Measurements from ENCODE around the gene GRIK3.

Gene GRIK3

GRCh38 chr1:36966242-36966641, 68.1 kb downstream of the GRIK3 start:
- H3K4me2 ChIP-seq (ENCODE audit: low read length), result no peak overlapping the region
- H3K27me3 ChIP-seq (ENCODE audit: control insufficient read depth, low read length), result no peaks in the 10 kb centered on the region
- no peaks in the 10 kb centered on the region for H3K36me3 ChIP-seq (ENCODE audit: control insufficient read depth, low read length)
- no peak for TF ChIP-seq CTCF (IDR thresholded peaks at IDR 0.05; ENCODE audit: low read depth, low read length, poor library complexity, severe bottlenecking)
- no peak for TF ChIP-seq EZH2phosphoT487 (IDR thresholded peaks at IDR 0.05; ENCODE audit: borderline replicate concordance, low read length)
- no peaks in the 10 kb centered on the region for H3F3A ChIP-seq (ENCODE audit: control insufficient read depth, insufficient read depth)
- H4K20me1 ChIP-seq (ENCODE audit: control insufficient read depth, insufficient read depth, low read depth, low read length), result no peaks in the 10 kb centered on the region
- H3K27ac ChIP-seq (ENCODE audit: low read depth, low read length), result no peak overlapping the region
- no peaks in the 10 kb centered on the region for H3K9me3 ChIP-seq (ENCODE audit: control insufficient read depth, insufficient read depth, low read length)
- no peaks in the 10 kb centered on the region for H3K79me2 ChIP-seq (ENCODE audit: control insufficient read depth, low read length)
- no peaks in the 10 kb centered on the region; the same call in 1 of the 2 replicates for H3K4me1 ChIP-seq (ENCODE audit: control insufficient read depth, low read length)
- no peaks in the 10 kb centered on the region for H3K9me2 ChIP-seq (replicated peaks; ENCODE audit: control insufficient read depth, low read length)
- H3K4me3 ChIP-seq (ENCODE audit: low read length), result no peak overlapping the region

GRCh38 chr1:36965275-36966159, 68.8 kb downstream of the GRIK3 start:
- Histone ChIP-seq H3K9me3 (ENCODE audit: control insufficient read depth, insufficient read depth, low read length) (no peaks in the 10 kb centered on the region), H3K4me1 (ENCODE audit: control insufficient read depth, low read length) (no peaks in the 10 kb centered on the region; the same call in 1 of the 2 replicates), H3K79me2 (ENCODE audit: control insufficient read depth, low read length) (no peaks in the 10 kb centered on the region), H3K27ac (ENCODE audit: low read depth, low read length) (no peak overlapping the region), H3K36me3 (ENCODE audit: control insufficient read depth, low read length) (no peaks in the 10 kb centered on the region), H3F3A (ENCODE audit: control insufficient read depth, insufficient read depth) (no peaks in the 10 kb centered on the region), H3K4me2 (ENCODE audit: low read length) (no peak overlapping the region), H3K4me3 (ENCODE audit: low read length) (no peak overlapping the region), H3K9me2 (replicated peaks; ENCODE audit: control insufficient read depth, low read length) (no peaks in the 10 kb centered on the region), H3K27me3 (ENCODE audit: control insufficient read depth, low read length) (no peaks in the 10 kb centered on the region), H4K20me1 (ENCODE audit: control insufficient read depth, insufficient read depth, low read depth, low read length) (no peaks in the 10 kb centered on the region)
- TF ChIP-seq EZH2phosphoT487 (IDR thresholded peaks at IDR 0.05; ENCODE audit: borderline replicate concordance, low read length) (no peak), CTCF (IDR thresholded peaks at IDR 0.05; ENCODE audit: low read depth, low read length, poor library complexity, severe bottlenecking) (no peak)

DNA sequence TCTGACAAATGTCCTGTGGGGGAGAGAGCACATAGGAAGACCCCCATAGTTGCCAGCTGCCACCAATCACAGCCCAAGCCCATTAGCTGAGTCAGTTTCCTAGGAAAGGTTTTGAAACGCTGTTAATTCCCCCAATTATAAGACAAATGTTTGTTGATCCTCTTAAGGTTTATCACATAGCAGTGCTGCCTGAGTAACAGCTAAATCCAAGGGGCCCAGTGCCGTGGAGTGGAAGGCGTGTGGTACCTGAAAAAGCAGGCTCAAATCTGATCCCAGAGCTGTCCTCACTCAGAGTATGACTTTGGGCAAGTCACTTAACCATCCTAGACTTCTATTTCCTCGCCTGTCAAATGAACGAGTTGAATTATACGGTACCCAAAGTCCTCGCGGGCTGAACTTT, 69.5 kb downstream of the GRIK3 start:
- no peaks in the 10 kb centered on the region for H3K79me2 ChIP-seq (ENCODE audit: control insufficient read depth, low read length)
- no peaks in the 10 kb centered on the region for H3K9me2 ChIP-seq (replicated peaks; ENCODE audit: control insufficient read depth, low read length)
- H3F3A ChIP-seq (ENCODE audit: control insufficient read depth, insufficient read depth), result no peaks in the 10 kb centered on the region
- H4K20me1 ChIP-seq (ENCODE audit: control insufficient read depth, insufficient read depth, low read depth, low read length), result no peaks in the 10 kb centered on the region
- no peaks in the 10 kb centered on the region for H3K9me3 ChIP-seq (ENCODE audit: control insufficient read depth, insufficient read depth, low read length)
- no peak for TF ChIP-seq EZH2phosphoT487 (IDR thresholded peaks at IDR 0.05; ENCODE audit: borderline replicate concordance, low read length)
- H3K4me1 ChIP-seq (ENCODE audit: control insufficient read depth, low read length), result no peaks in the 10 kb centered on the region; the same call in 1 of the 2 replicates
- H3K27me3 ChIP-seq (ENCODE audit: control insufficient read depth, low read length), result no peaks in the 10 kb centered on the region
- H3K27ac ChIP-seq (ENCODE audit: low read depth, low read length), result no peak overlapping the region
- H3K4me3 ChIP-seq (ENCODE audit: low read length), result no peak overlapping the region
- no peak overlapping the region for H3K4me2 ChIP-seq (ENCODE audit: low read length)
- no peaks in the 10 kb centered on the region for H3K36me3 ChIP-seq (ENCODE audit: control insufficient read depth, low read length)

GRCh38 chr1:36963006-36963405, 71.3 kb downstream of the GRIK3 start:
- no peak overlapping the region for H3K4me2 ChIP-seq (ENCODE audit: low read length)
- no peaks in the 10 kb centered on the region for H3K9me2 ChIP-seq (replicated peaks; ENCODE audit: control insufficient read depth, low read length)
- H3K9me3 ChIP-seq (ENCODE audit: control insufficient read depth, insufficient read depth, low read length), result no peaks in the 10 kb centered on the region
- no peaks in the 10 kb centered on the region for H4K20me1 ChIP-seq (ENCODE audit: control insufficient read depth, insufficient read depth, low read depth, low read length)
- H3K79me2 ChIP-seq (ENCODE audit: control insufficient read depth, low read length), result no peaks in the 10 kb centered on the region
- no peak overlapping the region for H3K27ac ChIP-seq (ENCODE audit: low read depth, low read length)
- H3K36me3 ChIP-seq (ENCODE audit: control insufficient read depth, low read length), result no peaks in the 10 kb centered on the region
- no peak for TF ChIP-seq EZH2phosphoT487 (IDR thresholded peaks at IDR 0.05; ENCODE audit: borderline replicate concordance, low read length)
- TF ChIP-seq CTCF (IDR thresholded peaks at IDR 0.05; ENCODE audit: low read depth, low read length, poor library complexity, severe bottlenecking), result no peak
- H3F3A ChIP-seq (ENCODE audit: control insufficient read depth, insufficient read depth), result no peaks in the 10 kb centered on the region
- no peaks in the 10 kb centered on the region for H3K27me3 ChIP-seq (ENCODE audit: control insufficient read depth, low read length)
- no peak overlapping the region for H3K4me3 ChIP-seq (ENCODE audit: low read length)
- H3K4me1 ChIP-seq (ENCODE audit: control insufficient read depth, low read length), result no peaks in the 10 kb centered on the region; the same call in 1 of the 2 replicates

All from DOHH2 (cell line).